Fibroblast of the aortic adventitia (primary cell): ENCODE data around the gene RELL1. TPM values are rescaled to one million over a fixed set of nuclear protein-coding genes. Genes with fewer than 3 reads are reported as not detected.

ENCODE experiments used
- DNase-seq: peaks from one replicate; pipeline ENCODE4 v3.0.0-alpha.2; 2010; ENCODE audit warnings: low read depth
- H3K4me3 ChIP-seq: 2 replicates; pipeline ENCODE4 v1.5.1; 2011; ENCODE audit warnings: low read depth, mild to moderate bottlenecking, control low read depth, low read length, moderate library complexity
- CTCF ChIP-seq: IDR thresholded peaks from 2 replicates; pipeline ENCODE4 v1.5.1; 2011; ENCODE audit warnings: mild to moderate bottlenecking, low read length, control low read depth, inconsistent platforms; ENCODE audit not compliant: insufficient read depth
- total RNA-seq: library from RNA; depleted of rRNA; stranded (reverse); fragments of >200 nt; gene quantifications from 2 replicates; pipeline ENCODE4 v1.2.3, GENCODE V29; 2012; ENCODE audit warnings: low replicate concordance

Gene RELL1
- total RNA-seq, 1 donor, result 65.7 TPM

GRCh38 chr4:37717576-37717975 is 31.4 kb upstream of the RELL1 start:
- H3K4me3 ChIP-seq, result no peak overlapping the region
- peak; percentile 83 for DNase-seq
- TF ChIP-seq CTCF, result no peak

GRCh38 chr4:37715889-37716402 is 29.8 kb upstream of the RELL1 start:
- TF ChIP-seq CTCF, result no peak
- peak; percentile 32 for DNase-seq
- no peak overlapping the region for H3K4me3 ChIP-seq

- no peak for TF ChIP-seq CTCF
- no peak overlapping the region for H3K4me3 ChIP-seq
- DNase-seq, result no peak
These were observed 24.3 kb upstream of the RELL1 start for GRCh38 chr4:37710491-37710890.

- no peak for DNase-seq
- H3K4me3 ChIP-seq, result no peak overlapping the region
- no peak for TF ChIP-seq CTCF
These were observed 19.9 kb upstream of the RELL1 start for GRCh38 chr4:37706032-37706431.

GRCh38 chr4:37705571-37705970 is 19.4 kb upstream of the RELL1 start:
- no peak for TF ChIP-seq CTCF
- H3K4me3 ChIP-seq, result no peak overlapping the region
- DNase-seq, result no peak

- no peak for DNase-seq
- TF ChIP-seq CTCF, result no peak
These were observed 13.8 kb upstream of the RELL1 start for GRCh38 chr4:37699868-37700481.

GRCh38 chr4:37697566-37697965 is 11.4 kb upstream of the RELL1 start:
- no peak overlapping the region for H3K4me3 ChIP-seq
- TF ChIP-seq CTCF, result no peak
- no peak for DNase-seq

More at GRCh38 chr4:37699868-37700481, 13.8 kb upstream of the RELL1 start:
- H3K4me3 ChIP-seq, result no peak overlapping the region
